ENCODE measurements around the gene S100A3.
A peak's percentile ranks its signal among the peaks of the same experiment; 100 is the strongest.
"Not testable (repeated sequence)": the region's sequence is repeated elsewhere in the genome, so short reads cannot be mapped to it uniquely, and the experiment has no call there.

The S100A3 gene

GRCh38 chr1:153534226-153534924 is 14.7 kb downstream of the S100A3 start:
- no peak for DNase-seq

GRCh38 chr1:153533689-153534201 is 15.3 kb downstream of the S100A3 start:
- peak; percentile 25 to 74 for DNase-seq

DNA sequence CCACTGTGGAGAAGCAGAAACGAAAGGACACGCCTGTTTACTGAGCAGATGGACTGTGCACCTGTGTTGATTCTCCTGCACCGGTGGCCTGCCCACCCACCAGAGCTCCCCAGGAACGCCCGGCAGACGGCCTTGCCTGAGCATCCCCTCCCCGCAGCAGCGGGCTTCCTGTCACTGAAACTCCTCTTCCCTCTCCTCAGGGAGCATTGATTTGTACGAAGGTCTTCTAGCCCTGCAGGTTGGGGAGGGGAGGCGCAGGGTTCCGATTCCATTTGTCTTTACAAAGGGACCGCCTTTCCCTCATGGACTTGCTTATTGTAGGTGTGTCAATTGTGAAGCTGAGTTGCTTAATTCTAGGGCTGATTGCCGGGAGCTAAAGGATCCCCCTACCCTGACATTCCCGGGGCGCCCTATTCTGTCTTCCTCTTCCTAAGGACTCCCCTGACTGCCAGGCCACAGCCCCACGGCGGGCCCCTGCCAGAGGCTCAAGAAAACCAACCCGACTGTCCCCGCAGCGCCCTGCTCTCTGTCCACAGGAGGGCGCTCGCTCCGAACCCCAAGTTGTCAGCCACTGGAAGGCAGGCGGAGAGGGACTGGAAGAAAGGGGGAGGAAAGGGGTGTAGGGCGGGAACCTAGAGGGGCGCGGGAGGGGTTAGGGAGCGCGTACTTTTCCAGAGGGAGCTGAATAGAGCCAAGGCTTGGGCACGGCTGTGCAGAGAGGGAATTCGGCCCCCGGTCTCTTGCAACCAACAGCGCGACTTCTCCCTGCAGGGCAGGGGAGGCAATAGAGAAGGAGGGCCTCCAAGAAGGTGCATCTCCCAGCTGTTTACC is 16.1 kb downstream of the S100A3 start:
- DNase-seq: peak; percentile 65 to 69

- peak in 1 of 2 experiments; percentile 5 for DNase-seq
These were observed 16.9 kb downstream of the S100A3 start for GRCh38 chr1:153532181-153532580.

- DNase-seq: no peak
These were observed 17.4 kb downstream of the S100A3 start for GRCh38 chr1:153531638-153532037.

DNA sequence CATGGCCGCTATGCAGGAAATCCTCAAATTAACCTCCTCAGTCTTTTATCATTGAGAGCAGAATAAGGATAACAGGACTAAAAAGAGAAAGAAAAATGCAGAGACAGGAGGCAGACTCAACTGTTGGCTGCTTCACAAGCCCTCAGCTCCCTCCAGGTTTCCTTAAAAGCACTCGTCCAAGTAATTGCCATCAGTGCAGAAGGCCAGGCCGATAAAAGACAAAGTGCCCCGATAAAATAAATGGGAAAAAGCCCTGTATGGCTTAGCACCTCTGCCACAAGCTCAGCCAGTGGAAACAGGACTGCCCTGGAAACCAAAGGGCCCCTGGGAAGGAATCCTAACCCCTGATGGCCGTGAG is 21.4 kb downstream of the S100A3 start:
- no peak for DNase-seq

- DNase-seq: no peak
These were observed 21.9 kb downstream of the S100A3 start for GRCh38 chr1:153527023-153527682.

DNA sequence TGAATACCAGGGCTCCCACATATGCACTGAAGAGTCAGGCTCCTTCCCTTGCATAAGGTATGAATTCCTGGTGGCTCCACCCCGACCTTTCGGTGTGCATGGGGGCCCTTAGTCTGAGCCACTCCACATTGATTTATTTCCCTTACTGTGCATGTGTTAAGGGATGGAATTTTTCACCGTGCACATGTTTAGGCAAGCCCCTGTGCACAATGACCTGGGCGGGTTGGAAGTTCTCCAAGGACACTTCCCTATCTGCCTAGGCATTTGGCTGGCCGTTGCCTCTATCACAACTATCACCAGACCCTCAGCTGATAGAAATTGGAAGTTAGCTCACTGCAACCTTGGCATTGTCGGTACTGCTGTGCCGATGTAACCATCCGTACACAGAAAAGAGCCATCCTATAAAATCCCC is 22.9 kb downstream of the S100A3 start:
- DNase-seq: no peak

DNA sequence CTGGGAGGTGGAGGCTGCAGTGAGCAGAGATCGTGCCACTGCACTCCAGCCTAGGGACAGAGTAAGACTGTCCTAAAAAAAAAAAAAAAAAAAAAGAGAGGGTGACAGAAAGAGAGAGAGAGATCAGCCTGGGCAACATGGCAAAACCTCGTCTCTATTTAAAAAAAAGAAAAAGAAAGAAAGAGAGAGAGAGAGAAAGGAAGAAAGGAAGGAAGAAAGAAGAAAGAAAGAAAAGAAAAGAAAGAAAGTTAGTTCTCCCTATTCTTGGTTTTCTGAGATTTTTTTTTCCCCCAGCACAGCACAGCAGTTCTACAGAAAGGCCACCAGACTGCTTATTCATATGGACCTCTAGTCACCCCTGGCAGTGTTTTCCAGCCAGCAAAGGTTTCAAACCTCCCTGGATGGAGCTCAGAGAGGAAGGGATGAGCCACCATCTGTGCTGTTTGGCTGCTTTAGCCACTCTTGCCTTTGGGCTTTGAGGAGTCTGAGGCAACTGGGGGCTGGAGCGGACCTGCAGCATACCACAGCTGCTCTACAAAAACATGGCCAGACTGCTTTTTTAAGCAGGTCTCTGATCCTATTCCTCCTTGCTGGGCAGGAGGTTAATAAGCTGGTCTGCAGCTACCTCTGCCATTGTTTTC is 23.9 kb downstream of the S100A3 start:
- no peak for DNase-seq

- DNase-seq: not testable (repeated sequence)
These were observed 26.6 kb downstream of the S100A3 start for GRCh38 chr1:153522353-153523048.

GRCh38 chr1:153521808-153522207 is 27.2 kb downstream of the S100A3 start:
- DNase-seq: not testable (repeated sequence)

DNA sequence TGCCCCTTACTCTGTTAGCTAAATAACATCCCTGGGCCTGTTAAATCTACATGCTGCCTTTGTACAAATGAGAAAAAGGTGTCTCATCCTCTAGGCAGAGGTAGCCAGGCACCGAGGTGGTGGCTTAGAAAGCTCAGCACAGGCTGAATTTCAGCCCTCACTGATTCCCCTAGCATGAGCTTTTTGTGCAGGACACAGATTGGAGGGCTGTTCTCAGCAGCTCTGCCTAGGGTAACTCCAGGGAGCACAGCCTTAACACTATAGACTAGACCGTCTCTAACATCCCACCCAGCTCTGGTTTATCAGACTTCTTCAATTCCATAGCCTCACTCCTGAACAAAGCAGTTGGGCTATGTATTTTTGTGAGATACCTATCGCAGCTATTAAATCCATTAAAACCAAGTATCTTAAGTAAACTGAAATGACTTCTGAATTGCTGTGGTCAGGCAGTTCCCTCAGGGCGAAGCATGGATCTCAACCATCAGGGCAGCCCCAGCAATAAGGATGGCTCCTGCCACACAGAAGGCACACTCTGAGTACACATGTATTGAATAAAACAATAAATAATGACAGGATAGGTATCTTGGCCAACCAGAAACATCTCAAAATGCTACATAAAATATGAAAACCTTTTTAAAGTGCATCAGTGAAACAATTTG is 28.1 kb downstream of the S100A3 start:
- DNase-seq: no peak

GRCh38 chr1:153520137-153520691 is 28.8 kb downstream of the S100A3 start:
- DNase-seq: not testable (repeated sequence)

DNA sequence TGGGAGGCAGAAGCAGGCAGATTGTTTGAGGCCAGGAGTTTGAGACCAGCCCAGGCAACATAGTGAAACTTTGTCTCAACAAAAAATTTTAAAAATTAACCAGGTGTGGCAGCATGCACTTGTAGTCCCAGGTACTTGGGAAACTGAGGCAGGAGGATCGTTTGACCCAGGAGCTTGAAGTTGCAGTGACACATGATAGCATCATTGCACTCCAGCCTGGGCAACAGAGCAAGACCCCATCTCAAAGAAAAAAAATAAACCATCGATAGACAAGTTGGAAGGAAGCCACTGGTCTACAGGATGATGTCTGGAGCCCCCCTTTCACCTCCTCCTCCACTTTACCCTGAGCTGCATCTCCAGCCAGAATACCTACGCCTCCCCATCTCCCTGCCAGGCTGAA is 29.8 kb downstream of the S100A3 start:
- DNase-seq: no peak

GRCh38 chr1:153515504-153516394 is 33.3 kb downstream of the S100A3 start:
- no peak for DNase-seq

GRCh38 chr1:153513666-153514065 is 35.4 kb downstream of the S100A3 start:
- no peak for DNase-seq

GRCh38 chr1:153513023-153513422 is 36.0 kb downstream of the S100A3 start:
- DNase-seq: no peak

DNA sequence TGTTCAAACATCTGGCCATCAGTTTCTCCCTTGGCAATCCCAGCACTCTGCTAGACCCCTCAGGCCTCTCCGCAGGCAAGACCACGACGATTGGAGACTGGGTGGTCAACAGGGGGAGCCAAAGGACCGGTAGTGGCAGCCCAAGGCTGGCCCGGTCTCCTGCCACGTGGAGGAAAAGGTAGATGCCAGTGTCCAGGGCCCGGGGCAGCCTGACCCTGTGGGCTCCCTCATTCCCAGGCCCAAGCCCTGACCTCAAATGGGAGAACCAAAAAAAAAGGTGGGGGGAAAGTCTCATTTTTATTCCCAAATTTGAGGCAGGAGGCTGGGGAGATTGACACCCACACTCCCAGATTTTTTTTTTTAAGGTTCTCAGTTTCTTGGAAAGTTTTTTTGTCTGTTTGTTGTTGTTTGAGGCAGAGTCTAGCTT is 38.1 kb downstream of the S100A3 start:
- peak in 1 of 2 experiments; percentile 47 for DNase-seq

- peak in 1 of 2 experiments; percentile 6 for DNase-seq
These were observed 39.2 kb downstream of the S100A3 start for GRCh38 chr1:153509729-153510354.

DNA sequence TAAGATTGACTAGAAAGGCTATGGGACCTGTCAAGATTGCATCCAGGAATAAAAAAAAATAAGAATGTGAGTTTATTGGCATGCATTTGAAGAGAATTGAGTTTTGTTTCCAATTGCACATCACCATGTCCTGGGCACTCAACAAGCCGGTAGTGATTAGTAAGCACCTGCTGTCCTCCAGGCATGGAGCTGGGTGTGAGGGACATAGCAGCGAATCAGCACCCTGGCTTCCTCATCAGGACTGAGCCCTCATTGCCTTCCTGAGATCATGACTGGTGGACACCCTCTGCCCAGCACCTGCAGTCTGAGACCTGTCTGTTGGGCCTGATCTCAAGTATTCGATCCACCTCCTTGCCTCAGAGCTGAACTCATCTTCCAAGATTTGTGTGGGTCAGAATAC is 40.0 kb downstream of the S100A3 start:
- DNase-seq: no peak
